B cell (primary cell): ENCODE measurements around the gene TEDC1. TPM values are rescaled to one million over a fixed set of nuclear protein-coding genes. Genes with fewer than 3 reads are reported as not detected.

Experiments
- ATAC-seq: fragments of 200-7000 bp; cut with Tn5 transposase; one replicate; pipeline ENCODE4 v1.10.0; 2021; ENCODE audit warnings: low read depth, mild to moderate bottlenecking, moderate number of reproducible peaks, moderate library complexity
- CTCF ChIA-PET: fragments of 350-600 bp; sonication (Branson Sonifier 250); formaldehyde crosslinking; loops from one replicate; lab custom pipeline; 2021; ENCODE audit warnings: antibody characterized with exemption, inconsistent platforms; lab: Charles Lee
- POLR2A ChIA-PET: fragments of 350-600 bp; sonication (Branson Sonifier 250); formaldehyde crosslinking; loops from one replicate; lab custom pipeline; 2021; ENCODE audit warnings: antibody characterized with exemption; lab: Charles Lee
- DNase-seq: peaks from one replicate; pipeline ENCODE4 v3.0.0; 2013
- H2AFZ ChIP-seq: 2 replicates; pipeline ENCODE4 v1.6.1; 2012; ENCODE audit warnings: mild to moderate bottlenecking, low read depth, low read length; ENCODE audit not compliant: insufficient read depth, poor library complexity, severe bottlenecking
- H3K27ac ChIP-seq, 2 donors: 1 replicate in 1 of 2; 2 replicates in 1 of 2; pipeline ENCODE4 v1.5.1; 2012 to 2013; ENCODE audit warnings: low read length in 2 of 2, mild to moderate bottlenecking in 2 of 2, moderate library complexity in 1 of 2
- H3K27me3 ChIP-seq, 4 experiments: fragments of 200-600 bp in 1 of 4; sonication (generic) in 1 of 4; replicated peaks in 1 of 4; 1 replicate in 2 of 4; 2 replicates in 2 of 4; pipeline versions ENCODE4 v1.6.1 to v1.7.0; 2013 to 2016; ENCODE audit warnings: low read length in 3 of 4, mild to moderate bottlenecking in 2 of 4, mixed read lengths in 1 of 4, moderate library complexity in 1 of 4; ENCODE audit not compliant: insufficient read depth in 4 of 4, control insufficient read depth in 3 of 4; ENCODE audit errors: control extremely low read depth in 1 of 4
- H3K36me3 ChIP-seq, 2 experiments: replicated peaks in 1 of 2; 1 replicate in 1 of 2; 2 replicates in 1 of 2; pipeline versions ENCODE4 v1.6.1 to v1.7.1; 2013; ENCODE audit warnings: low read length in 1 of 2; ENCODE audit not compliant: insufficient read depth in 2 of 2, control insufficient read depth in 1 of 2; ENCODE audit errors: control extremely low read depth in 1 of 2, extremely low read depth in 1 of 2
- H3K4me1 ChIP-seq, 2 donors: fragments of 200-600 bp in 1 of 2; sonication (generic) in 1 of 2; 1 replicate in 1 of 2; 2 replicates in 1 of 2; pipeline versions ENCODE4 v1.5.1 to v1.6.1; 2013 to 2017; ENCODE audit warnings: low read length in 2 of 2; ENCODE audit not compliant: control insufficient read depth in 2 of 2, insufficient read depth in 2 of 2
- H3K4me2 ChIP-seq: replicated peaks from 2 replicates; pipeline ENCODE3; 2012; ENCODE audit warnings: mild to moderate bottlenecking, low read depth, low read length; ENCODE audit not compliant: poor library complexity, severe bottlenecking
- H3K4me3 ChIP-seq, 5 experiments: fragments of 200-600 bp in 1 of 5; sonication (generic) in 1 of 5; 1 replicate in 3 of 5; 2 replicates in 2 of 5; pipeline versions ENCODE4 v1.5.1 to v1.7.0; 2011 to 2016; ENCODE audit warnings: low read length in 4 of 5, mild to moderate bottlenecking in 4 of 5, low read depth in 2 of 5, control low read depth in 1 of 5, moderate library complexity in 1 of 5; ENCODE audit not compliant: insufficient read depth in 1 of 5; ENCODE audit errors: control extremely low read depth in 1 of 5, extremely low read depth in 1 of 5
- H3K79me2 ChIP-seq: fragments of 200-600 bp; sonication (generic); one replicate; pipeline ENCODE4 v1.6.0; 2016; ENCODE audit warnings: low read length; ENCODE audit not compliant: control insufficient read depth, insufficient read depth
- H3K9ac ChIP-seq: fragments of 200-600 bp; sonication (generic); 2 replicates; pipeline ENCODE4 v1.6.1; 2017; ENCODE audit warnings: mild to moderate bottlenecking, low read length, moderate library complexity
- H3K9me3 ChIP-seq, 3 donors: one replicate each; pipeline versions ENCODE4 v1.6.1 to v1.7.1; 2013; ENCODE audit warnings: low read length in 2 of 3; ENCODE audit not compliant: control insufficient read depth in 2 of 3, insufficient read depth in 1 of 3; ENCODE audit errors: control extremely low read depth in 1 of 3
- H4K20me1 ChIP-seq: 2 replicates; pipeline ENCODE4 v1.6.0; 2012; ENCODE audit warnings: mild to moderate bottlenecking, low read length; ENCODE audit not compliant: insufficient read depth, control insufficient read depth, poor library complexity, severe bottlenecking
- H3K27ac Mint-ChIP-seq: one replicate; pipeline ENCODE4 v1.8.0; 2021; ENCODE audit warnings: mixed read lengths
- H3K27me3 Mint-ChIP-seq: one replicate; pipeline ENCODE4 v1.8.0; 2021; ENCODE audit warnings: mixed read lengths
- H3K4me1 Mint-ChIP-seq: one replicate; pipeline ENCODE4 v1.8.0; 2021; ENCODE audit warnings: mixed read lengths
- H3K4me3 Mint-ChIP-seq: one replicate; pipeline ENCODE4 v1.8.0; 2021; ENCODE audit warnings: mixed read lengths
- H3K9me3 Mint-ChIP-seq: one replicate; pipeline ENCODE4 v1.8.0; 2022; ENCODE audit warnings: mixed read lengths; ENCODE audit not compliant: insufficient read depth
- CTCF ChIP-seq: fragments of 200-600 bp; IDR thresholded peaks from one replicate; pipeline ENCODE4 v1.8.0; 2022; ENCODE audit warnings: antibody characterized with exemption, mild to moderate bottlenecking
- EZH2 ChIP-seq: IDR thresholded peaks from 2 replicates; pipeline ENCODE4 v1.6.1; 2012; ENCODE audit warnings: borderline replicate concordance, low read depth, mild to moderate bottlenecking, moderate library complexity, low read length; ENCODE audit not compliant: insufficient read depth, poor library complexity, severe bottlenecking
- WGBS: methylation state at CpG from one replicate; pipeline ENCODE4 v1.1.5; 2013; ENCODE audit warnings: missing lambda C conversion rate; ENCODE audit not compliant: insufficient coverage; 5-methylcytosine and 5-hydroxymethylcytosine counted together
- intact Hi-C: fragments of 100-400 bp; cut with micrococcal nuclease; formaldehyde crosslinking; loops from one replicate; pipeline ENCODE4 v1.10.0; 2022
- polyA plus RNA-seq: library from polyadenylated mRNA; depleted of rRNA; stranded (reverse); fragments of >200 nt; gene quantifications from 2 replicates; pipeline ENCODE4 v1.2.3, GENCODE V29; 2012
- total RNA-seq, 2 donors: library from RNA; stranded (reverse); fragments of 120-200 nt in 1 of 2; gene quantifications; 1 replicate in 1 of 2; 2 replicates in 1 of 2; pipeline versions ENCODE4 v1.2.3 to v1.2.4, GENCODE V29; 2013 to 2022

TEDC1 gene
- total and polyA plus RNA-seq, 2 donors (not counting 1 experiment from before 2014, with no cell fraction given) = 19.7 to 22.2 TPM

- Mint-ChIP-seq H3K27ac (no peak overlapping the region), H3K27me3 (no peaks in the 10 kb centered on the region), H3K4me3 (no peak overlapping the region), H3K4me1 (no peaks in the 10 kb centered on the region), H3K9me3 (no peaks in the 10 kb centered on the region)
- no peak for DNase-seq
- Histone ChIP-seq H3K4me1 (no peaks in the 10 kb centered on the region), H2AFZ (no peak overlapping the region), H3K9me3 (no peaks in the 10 kb centered on the region), H3K4me3 (no peak overlapping the region), H3K9ac (no peak overlapping the region), H3K27me3 (no peaks in the 10 kb centered on the region), H3K36me3 (peaks cover 0 to 41% of the 10 kb centered on the region in 2 experiments), H3K4me2 (no peak overlapping the region), H3K79me2 (peaks cover 4% of the 10 kb centered on the region), H4K20me1 (peaks cover 16% of the 10 kb centered on the region), H3K27ac (no peak overlapping the region)
- ATAC-seq = no peak
- WGBS = 96% methylated on average over 22 of the region's 22 CpGs
- intact Hi-C loops = no loop called here
- POLR2A ChIA-PET = no interaction called here
- CTCF ChIA-PET = interaction anchor here (1.4 kb wide), 1 partner anchor 24 kb away, joined by 4 read pairs; no protein-coding TSS in a partner anchor
- TF ChIP-seq EZH2 (no peak), CTCF (no peak)
Observed at GRCh38 chr14:105456736-105457617, 34.1 kb upstream of the TEDC1 start.

GRCh38 chr14:105458010-105458409, 33.0 kb upstream of the TEDC1 start:
- no peaks in the 10 kb centered on the region for H3K27me3 ChIP-seq
- Mint-ChIP-seq H3K4me3 (no peak overlapping the region), H3K27me3 (no peaks in the 10 kb centered on the region), H3K4me1 (no peaks in the 10 kb centered on the region), H3K9me3 (no peaks in the 10 kb centered on the region), H3K27ac (no peak overlapping the region)
- no peak overlapping the region for H2AFZ ChIP-seq
- 93% methylated on average over 9 of the region's 18 CpGs for WGBS
- no peaks in the 10 kb centered on the region for H3K4me1 ChIP-seq
- H3K4me2 ChIP-seq = no peak overlapping the region
- no peaks in the 10 kb centered on the region for H3K9me3 ChIP-seq
- DNase-seq = no peak
- no peak for ATAC-seq
- H3K4me3 ChIP-seq = no peak overlapping the region
- ChIA-PET POLR2A (no interaction called here), CTCF (interaction anchor here (0.8 kb wide), 1 partner anchor 79 kb away, joined by 3 read pairs; no protein-coding TSS in a partner anchor)
- H3K79me2 ChIP-seq = peaks cover 4% of the 10 kb centered on the region
- TF ChIP-seq CTCF = no peak
- no peak for TF ChIP-seq EZH2
- peaks cover 0 to 37% of the 10 kb centered on the region in 2 experiments for H3K36me3 ChIP-seq
- intact Hi-C loops = no loop called here
- H3K27ac ChIP-seq = no peak overlapping the region
- H3K9ac ChIP-seq = no peak overlapping the region
- H4K20me1 ChIP-seq = peaks cover 16% of the 10 kb centered on the region
